RWPE1 (cell line): Measurements from ENCODE around the gene TMOD2.

Source experiments
- CTCF ChIA-PET: fragments of 350-600 bp; sonication (Branson Sonifier 250); formaldehyde crosslinking; extraction: SDS; loops from one replicate; lab custom pipeline; 2021; lab: Yijun Ruan, JAX
- POLR2A ChIA-PET: fragments of 400-600 bp; formaldehyde crosslinking; extraction: SDS; loops from one replicate; lab custom pipeline; 2020; ENCODE audit warnings: antibody characterized with exemption; ENCODE audit not compliant: low non-redundant PET; lab: Yijun Ruan, JAX
- DNase-seq: peaks from one replicate; pipeline ENCODE4 v3.0.0; 2012; ENCODE audit warnings: low spot score
- H3K27ac ChIP-seq: fragments of 450-650 bp; 2 replicates; pipeline ENCODE4 v1.5.1; 2017
- TF ChIP-seq, protein P1 (sequence below): fragments of 450-650 bp; conservative IDR thresholded peaks from 2 replicates; pipeline ENCODE4 v1.5.1; 2017; ENCODE audit warnings: low read depth, mild to moderate bottlenecking

The TMOD2 gene

GRCh38 chr15:51737522-51738305 lies 13.7 kb upstream of the TMOD2 start, which contains the start of gene LYSMD2:
TSS of gene LYSMD2 (minus strand) at chr15:51737655. CDS start at chr15:51737622, 33 bp downstream.
- H3K27ac ChIP-seq = peak within 1 kb of the TSS; percentile 63
- TF ChIP-seq, protein P1, sequence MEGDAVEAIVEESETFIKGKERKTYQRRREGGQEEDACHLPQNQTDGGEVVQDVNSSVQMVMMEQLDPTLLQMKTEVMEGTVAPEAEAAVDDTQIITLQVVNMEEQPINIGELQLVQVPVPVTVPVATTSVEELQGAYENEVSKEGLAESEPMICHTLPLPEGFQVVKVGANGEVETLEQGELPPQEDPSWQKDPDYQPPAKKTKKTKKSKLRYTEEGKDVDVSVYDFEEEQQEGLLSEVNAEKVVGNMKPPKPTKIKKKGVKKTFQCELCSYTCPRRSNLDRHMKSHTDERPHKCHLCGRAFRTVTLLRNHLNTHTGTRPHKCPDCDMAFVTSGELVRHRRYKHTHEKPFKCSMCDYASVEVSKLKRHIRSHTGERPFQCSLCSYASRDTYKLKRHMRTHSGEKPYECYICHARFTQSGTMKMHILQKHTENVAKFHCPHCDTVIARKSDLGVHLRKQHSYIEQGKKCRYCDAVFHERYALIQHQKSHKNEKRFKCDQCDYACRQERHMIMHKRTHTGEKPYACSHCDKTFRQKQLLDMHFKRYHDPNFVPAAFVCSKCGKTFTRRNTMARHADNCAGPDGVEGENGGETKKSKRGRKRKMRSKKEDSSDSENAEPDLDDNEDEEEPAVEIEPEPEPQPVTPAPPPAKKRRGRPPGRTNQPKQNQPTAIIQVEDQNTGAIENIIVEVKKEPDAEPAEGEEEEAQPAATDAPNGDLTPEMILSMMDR = no peak
- DNase-seq = peak; percentile 44
- POLR2A ChIA-PET = no interaction called here
- CTCF ChIA-PET = interaction anchor here (0.6 to 1.1 kb wide), 2 partner anchors 35 to 39 kb away, joined by 3 to 13 read pairs; no protein-coding TSS in a partner anchor

GRCh38 chr15:51738553-51738952 lies 12.8 kb upstream of the TMOD2 start:
- TF ChIP-seq, protein P1 = no peak
- no peak overlapping the region for H3K27ac ChIP-seq
- ChIA-PET CTCF (interaction anchor here (0.6 to 1.1 kb wide), 2 partner anchors 38 to 114 kb away, joined by 3 to 13 read pairs; no protein-coding TSS in a partner anchor), POLR2A (no interaction called here)
- no peak for DNase-seq

DNA sequence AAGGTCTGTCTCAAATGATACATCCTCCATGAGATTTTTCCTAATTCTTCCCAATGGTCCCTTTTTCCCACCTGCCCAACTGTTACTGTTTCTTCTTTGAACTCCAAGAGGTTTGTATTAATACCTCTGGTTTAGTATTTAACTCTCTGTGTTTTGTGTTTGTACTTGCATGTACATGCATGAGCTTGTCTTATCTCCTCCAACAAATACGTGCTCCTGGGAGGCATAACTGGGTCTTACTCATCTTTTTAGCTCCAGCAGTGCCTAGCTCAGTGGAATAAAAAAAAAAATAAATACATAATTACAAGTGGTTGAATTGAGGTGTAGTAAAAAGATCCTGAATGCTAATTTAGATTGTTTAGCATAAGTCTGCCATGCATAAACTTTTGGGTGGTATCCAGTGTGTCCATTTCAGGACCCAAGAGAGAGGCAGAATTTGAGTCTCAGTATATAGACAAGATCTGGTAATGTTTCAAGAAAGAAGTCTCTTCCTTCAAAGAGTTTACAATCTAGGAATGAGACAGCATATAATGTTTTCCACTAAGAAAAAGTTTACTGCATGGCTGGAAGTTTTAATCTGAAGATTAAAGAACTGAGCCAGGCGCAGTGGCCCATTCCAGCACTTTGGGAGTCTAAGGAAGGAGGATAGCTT lies 12.2 kb upstream of the TMOD2 start:
- ChIA-PET POLR2A (no interaction called here), CTCF (interaction anchor here (0.6 to 1.1 kb wide), 2 partner anchors 89 to 113 kb away, joined by 3 read pairs; no protein-coding TSS in a partner anchor)
- H3K27ac ChIP-seq = no peak overlapping the region
- TF ChIP-seq, protein P1 = no peak
- peak; percentile 69 for DNase-seq

- TF ChIP-seq, protein P1 = no peak
- POLR2A ChIA-PET = no interaction called here
- no peak overlapping the region for H3K27ac ChIP-seq
- CTCF ChIA-PET = interaction anchor here (0.6 to 0.9 kb wide), 2 partner anchors 29 to 253 kb away, joined by 3 read pairs; no protein-coding TSS in a partner anchor
- DNase-seq = no peak
These were observed 2.1 kb upstream of the TMOD2 start for GRCh38 chr15:51749307-51749706.

DNA sequence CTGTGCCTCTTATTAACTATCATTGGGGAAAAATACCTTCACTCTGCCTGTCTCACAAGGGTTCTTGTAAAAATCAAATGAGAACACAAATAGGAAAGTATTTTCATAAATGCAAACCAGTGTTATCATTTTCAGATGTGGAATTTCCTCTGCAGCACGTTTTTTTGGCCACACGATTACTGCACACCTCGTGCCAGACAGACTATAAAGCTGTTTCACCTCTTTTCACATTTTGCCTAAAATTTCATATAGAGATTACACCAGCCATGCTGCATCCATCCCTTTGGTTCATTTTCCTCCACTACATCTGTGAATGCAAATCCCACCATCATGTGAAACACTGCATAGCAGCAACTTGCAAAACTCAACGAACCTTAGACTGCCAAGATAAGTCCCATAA lies 1.2 kb upstream of the TMOD2 start:
- TF ChIP-seq, protein P1 = no peak
- DNase-seq = no peak
- ChIA-PET POLR2A (no interaction called here), CTCF (no interaction called here)
- no peak overlapping the region for H3K27ac ChIP-seq
